ENCODE results near the gene NCAM1.

Gene NCAM1

GRCh38 chr11:112932593-112932992 is 28.6 kb upstream of the NCAM1 start (continued):
- no peak for TF ChIP-seq ZBTB49 (tag by site-specific recombination; IDR thresholded peaks at IDR 0.05; ENCODE audit: low read depth)
- TF ChIP-seq ZNF404 (tag by site-specific recombination; IDR thresholded peaks at IDR 0.05): no peak
- no peak for TF ChIP-seq ZNF112 (tag by site-specific recombination; IDR thresholded peaks at IDR 0.05)
- no peak for TF ChIP-seq ZNF639 (tag by site-specific recombination; IDR thresholded peaks at IDR 0.05)
- no peak for TF ChIP-seq ZSCAN30 (tag by site-specific recombination; IDR thresholded peaks at IDR 0.05)
- TF ChIP-seq ZNF513 (tag by site-specific recombination; IDR thresholded peaks at IDR 0.05): no peak
- no peak for TF ChIP-seq AEBP2 (tag by site-specific recombination; IDR thresholded peaks at IDR 0.05; ENCODE audit: borderline replicate concordance)
- no peak for TF ChIP-seq PRDM4 (tag by site-specific recombination; IDR thresholded peaks at IDR 0.05)
- no peak for TF ChIP-seq ZNF391 (tag by site-specific recombination; IDR thresholded peaks at IDR 0.05; ENCODE audit: borderline replicate concordance, low read depth)
- TF ChIP-seq PATZ1 (tag by site-specific recombination; IDR thresholded peaks at IDR 0.05): no peak
- no peak for TF ChIP-seq MYNN (tag by site-specific recombination; IDR thresholded peaks at IDR 0.05; ENCODE audit: borderline replicate concordance)

- Histone ChIP-seq H3K27ac (ENCODE audit: extremely low read depth, low read depth, low read length) (no peak overlapping the region), H3K36me3 (ENCODE audit: control insufficient read depth in 2 of 2, insufficient read depth in 1 of 2, low read length in 2 of 2) (no peaks in the 10 kb centered on the region), H3K4me3 (ENCODE audit: low read depth, low read length) (no peak overlapping the region), H3K9me3 (ENCODE audit: control insufficient read depth, insufficient read depth, low read depth, low read length) (no peaks in the 10 kb centered on the region), H3K4me1 (ENCODE audit: control insufficient read depth, insufficient read depth, low read length) (no peaks in the 10 kb centered on the region)
- POLR2A ChIA-PET: no interaction called here
- TF ChIP-seq ZNF645 (tag by site-specific recombination; IDR thresholded peaks at IDR 0.05) (no peak), ZNF169 (tag by site-specific recombination; IDR thresholded peaks at IDR 0.05) (no peak), ZNF777 (tag by site-specific recombination; IDR thresholded peaks at IDR 0.05; ENCODE audit: borderline replicate concordance) (no peak)
- CTCF ChIA-PET: no interaction called here
Observed at GRCh38 chr11:112933970-112934369, 27.2 kb upstream of the NCAM1 start.

All from HEK293 (cell line).